HTERT RPE-1 (cell line): ENCODE results near the gene LAX1.
"Not testable (repeated sequence)": the region's sequence is repeated elsewhere in the genome, so short reads cannot be mapped to it uniquely, and the experiment has no call there.

Experiments
- in situ Hi-C: fragments of 300-500 bp; cut with MboI; formaldehyde crosslinking; loops from 4 replicates; pipeline ENCODE4 v1.14.3; 2020; ENCODE audit warnings: low sequenced_read_pairs

The LAX1 gene

DNA sequence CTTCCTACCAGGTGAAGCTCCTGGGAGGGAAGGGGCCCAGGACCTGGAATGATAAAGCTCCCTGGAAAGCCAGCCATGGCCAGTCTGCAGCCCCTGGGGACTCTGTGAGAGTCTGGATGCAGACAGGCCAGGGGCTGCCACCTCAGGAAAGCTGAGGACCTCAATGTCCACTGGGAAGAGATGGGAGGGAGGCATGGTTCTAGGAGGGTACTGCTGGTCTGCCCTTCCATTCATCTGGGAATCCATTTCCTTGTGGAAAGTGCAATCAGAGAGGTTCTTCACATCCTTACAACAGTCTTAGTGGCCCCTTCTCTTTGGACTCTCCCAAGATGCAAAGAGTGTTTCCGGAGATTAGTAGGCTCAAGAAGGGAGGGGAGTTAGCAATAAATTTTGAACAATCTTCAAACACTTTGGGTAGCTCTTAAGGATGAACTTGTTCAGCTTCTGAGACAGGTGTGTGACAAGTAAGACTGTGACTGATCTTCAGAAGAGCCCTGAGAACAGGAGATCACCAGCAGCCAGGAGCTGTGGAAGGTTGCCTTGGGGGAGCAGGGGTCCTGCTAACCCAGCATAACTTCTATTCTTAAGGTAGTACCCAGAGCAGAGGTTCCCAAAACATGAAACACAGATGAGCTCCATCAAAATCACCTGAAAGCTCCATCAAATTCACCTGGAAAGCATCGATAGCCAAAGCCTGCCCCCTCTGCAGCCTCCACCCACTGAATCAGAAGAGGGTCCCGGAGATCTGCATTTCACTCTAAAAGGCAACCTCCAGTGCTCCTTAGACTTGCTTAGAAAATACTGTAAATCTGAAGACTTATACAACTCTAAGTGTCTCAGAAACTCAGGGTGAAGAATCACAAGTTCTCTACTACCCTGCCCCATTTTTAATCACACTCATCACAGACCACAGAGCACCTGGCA, 616 bp upstream of the LAX1 start:
- in situ Hi-C loops, result no loop called here

DNA sequence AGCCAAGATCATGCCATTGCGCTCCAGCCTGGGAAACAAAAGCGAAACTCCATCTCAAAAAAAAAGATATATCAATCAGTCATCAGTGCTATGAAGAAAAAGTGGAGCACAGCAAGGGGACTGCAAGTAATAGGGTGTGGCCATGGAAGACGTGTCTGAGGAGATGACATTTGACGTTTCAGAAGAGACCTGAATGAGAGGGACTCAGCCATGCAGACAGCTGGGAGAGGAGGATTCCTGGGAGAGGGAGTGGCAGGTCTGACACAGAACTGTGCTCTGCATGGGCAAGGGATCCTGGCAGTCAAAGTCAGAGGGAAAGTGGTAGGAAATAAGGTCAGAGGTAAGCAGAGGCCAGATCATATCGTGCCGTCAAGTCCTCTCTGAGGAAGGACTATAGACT, 3.3 kb downstream of the LAX1 start:
- in situ Hi-C loops, result no loop called here

DNA sequence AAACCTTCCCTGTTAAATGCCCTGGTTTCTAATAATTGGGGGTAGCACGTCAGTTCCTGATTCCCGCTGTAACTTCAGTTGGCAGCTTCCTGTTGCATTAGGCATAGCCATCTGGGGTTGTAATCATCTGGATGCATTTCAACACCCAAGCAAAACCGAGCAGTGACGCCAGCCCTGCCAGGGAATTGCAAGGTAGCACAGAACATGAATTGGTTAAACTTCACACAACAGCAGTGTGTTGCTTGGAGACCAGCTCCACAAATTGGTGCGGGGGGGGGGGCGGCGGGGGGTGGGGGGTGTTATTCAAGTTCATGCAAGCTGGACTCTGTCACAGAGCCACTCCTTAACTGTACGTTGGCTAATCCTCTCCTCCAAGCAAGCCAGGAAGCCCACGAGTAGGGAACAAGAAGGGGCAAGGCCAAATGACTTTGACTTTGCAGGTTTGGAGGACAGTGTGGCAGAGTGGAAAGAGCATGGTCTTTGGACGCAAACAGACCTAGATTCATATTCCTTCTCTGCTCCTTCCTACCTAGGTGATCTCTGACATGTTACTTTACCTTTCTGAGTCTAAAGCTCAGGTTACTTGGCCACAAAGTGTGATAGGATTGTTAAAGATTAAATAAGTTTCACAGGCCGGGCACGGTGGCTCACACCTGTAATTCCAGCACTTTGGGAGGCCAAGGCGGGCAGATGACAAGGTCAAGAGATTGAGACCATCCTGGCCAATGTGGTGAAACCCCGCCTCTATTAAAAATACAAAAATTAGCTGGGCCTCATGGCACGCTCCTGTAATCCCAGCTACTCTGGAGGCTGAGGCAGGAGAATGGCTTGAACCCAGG, 4.7 kb downstream of the LAX1 start:
- in situ Hi-C loops, result no loop called here

DNA sequence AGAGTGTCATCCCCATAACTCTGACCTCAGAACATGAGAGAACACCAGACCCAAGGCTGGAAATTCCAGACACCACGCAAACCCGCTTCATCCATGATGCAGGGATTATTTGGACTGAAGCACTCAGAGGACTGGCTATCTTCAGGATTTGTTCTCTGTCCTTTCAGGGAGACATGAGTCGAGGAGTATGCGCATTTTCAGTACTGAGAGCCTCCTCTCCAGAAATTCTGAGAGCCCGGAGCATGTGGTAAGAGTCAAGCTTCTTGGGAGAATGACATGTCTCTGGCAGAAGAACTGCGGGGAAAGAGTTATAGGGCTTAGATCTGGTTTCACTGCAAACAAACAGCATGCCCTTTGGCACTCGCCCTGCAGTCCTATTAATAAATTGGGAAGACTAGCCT, 6.9 kb downstream of the LAX1 start:
- in situ Hi-C loops, result no loop called here

DNA sequence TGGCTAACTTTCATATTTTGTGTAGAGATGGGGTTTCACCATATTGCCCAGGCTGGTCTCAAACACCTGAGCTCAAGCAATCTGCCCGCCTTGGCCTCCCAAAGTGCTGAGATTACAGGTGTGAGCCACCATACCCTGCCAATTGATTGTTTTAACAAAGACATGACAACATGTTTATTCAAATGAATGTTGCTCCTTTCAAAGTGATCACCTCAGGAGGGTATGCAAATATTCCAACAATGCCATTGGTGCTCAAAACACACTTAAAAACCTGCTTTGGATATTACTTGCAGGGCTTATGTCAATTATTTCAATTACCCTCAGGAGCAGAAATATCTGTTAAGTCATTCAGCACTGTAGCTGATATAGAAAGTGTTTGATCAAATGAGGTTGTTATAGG, 7.9 kb downstream of the LAX1 start:
- in situ Hi-C loops, result no loop called here

DNA sequence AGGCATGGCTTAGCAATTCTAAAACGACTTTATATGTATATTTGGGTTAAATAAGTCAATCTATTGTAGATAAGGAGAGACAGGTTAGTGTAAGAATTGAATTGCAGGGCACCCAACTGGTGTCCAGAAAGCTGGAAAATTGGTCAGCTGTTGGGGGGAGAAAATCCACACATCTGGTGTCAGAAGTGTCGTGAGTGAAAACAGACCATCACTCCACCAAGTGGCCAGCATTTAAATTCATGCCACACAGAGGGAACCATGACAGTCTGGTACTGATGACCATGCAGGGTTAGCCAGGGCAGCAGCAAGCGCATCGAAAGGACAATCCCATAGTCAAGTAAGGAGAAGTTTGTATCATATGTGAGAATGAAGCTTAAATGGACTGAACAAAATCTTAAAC, 11.7 kb downstream of the LAX1 start:
- in situ Hi-C loops, result no loop called here

DNA sequence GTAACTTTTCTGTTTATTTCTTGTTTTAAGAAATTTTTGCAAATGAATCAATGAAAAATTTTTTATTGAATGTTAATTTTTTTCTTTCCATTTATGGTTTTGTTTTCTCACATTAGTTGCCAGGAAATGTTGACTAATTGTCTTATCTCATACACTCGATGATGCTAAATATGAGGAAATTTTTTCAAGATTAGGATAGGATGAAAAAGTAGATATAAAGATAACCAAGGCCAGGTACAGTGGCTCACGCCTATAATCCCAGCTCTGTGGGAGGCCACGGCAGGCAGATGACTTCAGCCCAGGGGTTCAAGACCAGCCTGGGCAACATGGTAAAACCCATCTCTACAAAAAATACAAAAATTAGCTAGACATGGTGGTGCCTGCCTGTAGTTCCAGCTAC, 12.6 kb downstream of the LAX1 start:
- in situ Hi-C loops, result no loop called here

DNA sequence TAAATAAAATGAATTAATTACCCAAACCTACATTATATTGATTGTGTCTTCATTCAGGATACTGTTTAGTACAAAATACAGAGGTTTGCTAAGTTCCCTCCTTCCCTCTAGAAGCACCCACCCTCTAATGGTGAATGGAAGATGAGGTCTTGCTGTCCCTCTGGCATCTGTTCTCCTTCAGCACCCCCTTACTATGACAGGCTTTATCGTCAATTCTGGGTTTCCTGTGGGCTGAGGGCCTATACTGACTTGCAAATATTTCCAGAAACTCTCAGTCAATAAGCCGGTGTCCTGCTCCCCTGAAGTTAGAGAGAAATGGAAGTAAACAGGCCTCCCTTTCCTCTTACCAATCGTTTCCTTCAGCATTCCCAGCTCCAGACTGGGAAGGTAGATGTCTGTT, 13.2 kb downstream of the LAX1 start:
- in situ Hi-C loops, result no loop called here

DNA sequence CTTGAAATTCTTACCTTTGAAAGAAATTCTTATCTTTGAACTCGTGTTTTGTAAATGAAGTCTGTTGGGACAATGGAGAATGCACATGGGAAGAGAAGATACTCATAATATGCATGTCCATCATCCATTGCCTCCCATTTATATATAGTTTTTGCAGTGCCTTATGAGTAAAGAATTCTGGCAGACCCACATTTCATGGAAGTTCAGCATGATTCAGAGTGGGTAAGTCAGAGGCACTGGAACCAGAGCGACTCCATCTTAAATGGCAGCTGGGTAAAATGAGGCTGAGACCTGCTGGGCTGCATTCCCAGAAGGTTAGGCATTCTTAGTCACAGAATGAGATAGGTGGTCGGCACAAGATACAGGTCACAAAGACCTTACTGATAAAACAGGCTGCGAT, 13.8 kb downstream of the LAX1 start:
- in situ Hi-C loops, result no loop called here

DNA sequence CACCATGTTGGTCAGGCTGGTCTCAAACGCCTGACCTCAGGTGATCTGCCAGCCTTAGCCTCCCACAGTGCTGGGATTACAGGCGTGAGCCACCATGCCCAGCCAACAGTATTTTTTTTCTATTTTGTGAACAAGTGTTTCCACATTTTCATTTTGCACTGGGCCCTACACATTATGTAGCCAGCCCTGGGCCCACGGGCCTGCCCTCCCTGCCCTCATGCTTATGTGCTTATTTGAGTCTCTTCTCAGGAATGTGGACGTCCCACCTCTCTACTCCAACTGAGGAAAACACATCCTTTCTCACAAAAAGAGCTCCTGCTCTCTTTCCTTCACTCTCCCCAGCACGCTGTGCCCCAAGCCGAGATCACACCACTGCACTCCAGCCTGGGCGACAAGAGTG, 17.0 kb downstream of the LAX1 start:
- in situ Hi-C loops, result no loop called here

DNA sequence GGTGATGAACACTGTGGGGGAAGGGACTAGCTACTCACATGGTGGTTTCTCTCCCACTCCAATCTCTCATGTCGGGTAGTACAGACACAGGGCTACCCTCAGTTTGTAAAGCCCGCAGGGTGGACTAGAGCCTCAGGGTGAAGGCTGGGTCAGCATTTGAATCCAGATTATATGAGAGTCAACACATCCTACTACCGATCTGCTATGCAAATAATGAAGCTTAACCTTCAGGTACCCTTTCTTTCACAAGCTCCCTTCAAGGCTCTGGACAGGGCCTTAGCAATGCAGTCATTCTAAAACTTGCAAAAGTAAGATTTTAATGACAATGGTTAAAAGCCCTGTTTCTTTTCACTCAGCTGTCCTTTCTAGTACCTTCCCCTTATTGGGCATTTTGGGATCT, 25.0 kb downstream of the LAX1 start:
- in situ Hi-C loops, result no loop called here

DNA sequence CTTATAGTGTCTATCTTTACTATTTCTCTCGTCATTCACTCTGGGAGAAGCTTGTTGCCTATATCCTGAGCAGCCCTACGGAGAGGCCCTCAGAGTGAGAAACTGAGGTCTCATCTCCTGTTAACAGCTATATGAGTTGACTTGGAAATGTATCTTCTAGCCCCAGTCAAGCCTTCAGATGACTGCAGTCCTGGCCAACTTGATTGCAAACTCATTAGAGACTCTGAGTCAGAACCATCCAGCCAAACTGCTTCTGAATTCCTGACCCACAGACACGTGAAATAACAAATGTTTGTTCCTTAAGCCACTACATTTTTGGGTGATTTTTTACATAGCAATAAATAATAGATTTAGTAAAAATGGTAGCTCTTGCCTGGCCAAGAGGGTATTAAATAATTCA, 26.5 kb downstream of the LAX1 start:
- in situ Hi-C loops, result no loop called here

DNA sequence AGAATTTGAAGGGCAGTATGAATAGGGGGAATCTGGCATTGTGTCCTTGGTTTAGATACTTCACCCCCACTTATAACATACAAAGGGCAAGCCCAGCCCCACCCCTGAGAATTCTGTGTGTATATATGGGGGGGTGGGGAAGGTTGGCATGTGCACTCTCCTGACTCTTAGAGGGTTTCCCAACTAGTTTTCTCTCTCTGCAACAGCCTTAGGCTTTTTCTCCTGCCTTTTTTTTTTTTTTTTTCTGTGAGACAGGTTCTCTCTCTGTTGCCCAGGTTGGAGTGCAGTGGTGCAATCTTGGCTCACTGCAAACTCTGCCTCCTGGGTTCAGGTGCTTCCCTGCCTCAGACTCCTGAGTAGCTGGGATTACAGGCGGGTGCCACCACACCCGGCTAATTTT, 27.5 kb downstream of the LAX1 start:
- in situ Hi-C loops, result no loop called here

DNA sequence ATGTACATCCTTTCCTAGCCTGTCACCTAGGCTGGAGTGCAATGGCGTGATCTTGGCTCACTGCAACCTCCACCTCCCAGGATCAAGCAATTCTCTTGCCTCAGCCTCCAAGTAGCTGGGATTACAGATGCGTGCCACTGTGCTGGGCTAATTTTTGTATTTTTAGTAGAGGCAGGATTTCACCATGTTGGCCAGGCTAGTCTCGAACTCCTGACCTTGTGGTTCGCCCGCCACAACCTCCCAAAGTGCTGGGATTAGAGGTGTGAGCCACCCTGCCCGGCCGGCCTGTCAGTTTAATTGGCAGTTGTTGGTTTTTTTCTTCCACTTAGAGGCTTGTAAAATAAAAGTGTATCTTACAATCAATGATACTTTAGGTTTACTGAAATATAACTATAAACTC, 28.6 kb downstream of the LAX1 start:
- in situ Hi-C loops, result not testable (repeated sequence)

DNA sequence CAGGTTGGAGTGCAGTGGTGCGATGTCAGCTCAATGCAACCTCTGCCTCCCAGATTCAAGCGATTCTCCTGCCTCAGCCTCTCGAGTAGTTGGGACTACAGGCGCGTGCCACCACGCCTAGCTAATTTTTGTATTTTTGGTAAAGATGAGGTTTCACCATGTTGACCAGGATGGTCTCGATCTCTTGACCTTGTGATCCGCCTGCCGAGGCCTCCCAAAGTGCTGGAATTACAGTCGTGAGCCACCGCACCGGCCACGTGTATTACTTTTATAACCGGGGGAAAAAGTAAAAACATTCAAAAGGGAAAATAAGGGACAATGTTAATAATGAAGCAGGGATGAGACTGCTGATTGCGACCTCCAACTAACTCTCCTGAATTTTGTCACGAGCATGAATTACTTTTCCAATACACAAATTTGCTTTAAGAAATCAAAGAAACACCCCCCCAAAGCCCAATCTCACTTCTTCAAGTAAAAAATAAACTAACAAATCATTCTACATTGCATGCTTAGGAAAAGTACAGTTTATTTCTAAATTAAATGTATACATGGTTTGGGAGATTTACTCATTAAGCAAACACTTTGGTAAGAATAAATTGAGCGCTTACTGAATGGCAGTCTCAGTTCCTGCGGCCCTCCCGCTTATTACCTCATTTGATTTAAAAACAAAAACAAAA, 29.9 kb downstream of the LAX1 start:
- in situ Hi-C loops, result no loop called here

DNA sequence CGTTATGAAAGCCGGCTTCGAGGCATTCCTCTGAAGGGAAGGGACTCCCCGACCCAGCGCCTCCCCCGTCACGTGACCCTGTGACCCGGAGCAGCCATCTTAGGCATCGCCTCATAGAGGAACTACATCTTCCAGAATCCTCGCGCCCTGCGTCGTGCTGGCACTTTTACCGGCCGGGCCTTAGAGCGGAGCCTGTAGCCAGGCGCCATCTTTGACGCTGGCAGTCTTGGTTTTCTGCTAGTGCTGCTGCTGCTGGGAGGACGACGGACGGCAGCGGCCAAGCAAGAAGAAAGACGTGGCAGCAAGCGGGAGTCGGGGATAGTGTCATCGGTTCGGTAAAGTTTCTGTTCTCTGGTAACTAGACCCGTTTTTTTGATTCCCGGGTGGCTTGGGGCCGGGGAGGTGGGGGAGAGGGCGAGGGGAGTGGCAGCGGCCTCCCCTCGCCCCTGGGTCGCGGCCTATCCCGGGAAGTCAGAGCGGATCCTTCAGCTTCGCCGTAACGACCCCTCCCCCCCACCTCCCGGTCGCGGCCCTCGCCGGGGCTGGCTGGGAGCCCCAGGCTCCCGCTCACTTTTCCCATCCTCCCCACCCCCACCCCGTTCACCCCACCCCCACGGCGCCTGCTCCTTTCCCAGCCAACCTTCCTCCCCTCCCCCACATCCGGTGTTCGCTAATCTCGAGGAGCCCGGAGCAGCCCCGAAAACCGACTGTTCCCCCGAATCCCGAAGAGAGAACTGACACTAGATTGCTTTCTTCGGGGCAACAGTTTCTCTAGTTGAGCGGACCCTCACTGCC, 30.7 kb downstream of the LAX1 start, which contains the start of the genes ZBED6 and ZC3H11A:
Gene ZBED6 (plus strand): TSS at position 183 of the 795 bp plus-strand sequence. CDS start 1,900 bp downstream, outside the sequence.
Gene ZC3H11A (plus strand): TSS at position 183 of the 795 bp plus-strand sequence. CDS start 21,448 bp downstream, outside the sequence.
- in situ Hi-C loops, result no loop called here

DNA sequence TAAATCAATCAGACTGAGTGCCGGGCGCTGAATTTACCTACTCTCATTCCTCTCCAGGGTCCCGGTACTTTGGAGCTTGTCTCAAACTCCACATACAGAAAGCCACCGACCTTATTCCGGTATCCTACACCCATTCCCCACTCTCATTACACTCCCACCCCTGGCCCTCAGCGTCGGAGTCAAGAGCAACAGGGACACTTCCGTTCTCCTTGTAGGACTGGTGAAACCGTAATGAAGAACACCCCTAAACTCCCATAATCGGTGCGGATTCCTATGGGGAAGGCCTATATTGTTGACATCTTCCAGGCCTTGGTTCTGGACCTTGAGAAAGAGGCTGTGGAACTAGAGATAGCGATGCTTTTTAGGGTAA, 31.2 kb downstream of the LAX1 start:
- in situ Hi-C loops, result no loop called here

DNA sequence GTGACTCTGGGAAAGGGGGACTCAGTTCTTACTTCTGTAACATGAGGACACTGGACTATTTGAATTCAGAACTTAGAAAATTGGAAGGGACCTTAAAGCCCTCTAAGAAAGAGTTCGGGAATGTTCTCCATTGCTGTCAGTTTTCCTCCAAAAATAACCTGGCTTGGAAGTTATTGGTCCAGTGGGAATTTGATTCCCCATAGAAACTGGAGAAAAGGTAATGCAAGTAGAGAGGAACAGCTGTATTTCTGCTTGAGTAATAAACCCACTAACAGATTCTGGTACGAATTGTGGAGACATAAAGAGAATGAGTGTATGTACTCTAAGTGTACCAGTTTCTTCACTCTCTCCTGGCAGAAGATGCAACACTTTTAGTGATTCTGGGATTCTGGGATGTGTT, 32.2 kb downstream of the LAX1 start:
- in situ Hi-C loops, result no loop called here

DNA sequence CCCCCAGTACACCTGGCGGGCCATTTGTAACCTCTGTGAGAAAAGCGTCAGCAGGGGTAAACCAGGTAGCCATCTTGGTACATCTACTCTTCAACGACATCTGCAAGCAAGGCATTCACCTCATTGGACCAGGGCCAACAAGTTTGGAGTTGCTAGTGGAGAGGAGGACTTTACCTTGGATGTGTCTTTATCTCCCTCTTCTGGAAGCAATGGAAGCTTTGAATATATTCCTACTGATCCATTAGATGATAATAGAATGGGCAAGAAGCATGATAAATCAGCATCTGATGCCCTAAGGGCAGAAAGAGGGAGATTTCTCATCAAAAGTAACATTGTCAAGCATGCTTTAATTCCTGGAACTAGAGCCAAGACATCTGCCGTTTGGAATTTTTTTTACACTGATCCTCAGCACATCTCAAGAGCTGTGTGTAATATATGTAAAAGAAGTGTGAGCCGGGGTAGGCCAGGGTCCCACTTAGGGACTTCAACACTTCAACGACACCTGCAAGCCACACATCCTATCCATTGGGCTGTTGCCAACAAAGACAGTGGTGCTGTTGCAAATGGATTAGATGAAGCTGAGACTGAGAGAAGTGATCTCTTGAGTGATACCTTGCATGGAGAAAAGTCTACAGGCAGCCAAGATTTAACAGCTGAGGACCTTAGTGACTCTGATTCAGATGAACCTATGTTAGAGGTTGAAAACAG, 33.1 kb downstream of the LAX1 start:
- in situ Hi-C loops, result no loop called here

DNA sequence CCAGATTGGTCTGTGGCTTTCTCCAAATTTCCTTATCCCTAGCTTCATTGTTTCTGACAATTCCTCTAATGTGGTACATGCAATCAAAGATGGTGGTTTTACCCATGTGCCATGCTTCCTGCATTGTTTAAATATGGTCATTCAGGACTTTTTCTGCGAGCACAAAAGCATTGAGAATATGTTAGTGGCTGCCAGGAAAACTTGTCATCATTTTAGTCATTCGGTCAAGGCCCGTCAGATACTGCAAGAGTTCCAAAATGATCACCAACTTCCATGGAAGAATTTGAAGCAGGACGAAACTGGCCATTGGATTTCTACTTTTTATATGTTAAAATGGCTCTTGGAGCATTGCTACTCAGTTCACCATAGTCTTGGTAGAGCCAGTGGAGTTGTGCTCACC, 34.2 kb downstream of the LAX1 start:
- in situ Hi-C loops, result no loop called here
